GM15510 (cell line): ENCODE data around the gene STEAP4.

Source experiments
- POLR2A ChIP-seq: IDR thresholded peaks from 3 replicates; pipeline ENCODE4 v1.6.1; 2011; ENCODE audit warnings: borderline replicate concordance; ENCODE audit not compliant: insufficient read length; ENCODE audit errors: extremely low read depth

The STEAP4 gene

GRCh38 chr7:88293866-88294265, 12.8 kb downstream of the STEAP4 start:
- no peak for TF ChIP-seq POLR2A

GRCh38 chr7:88291398-88292173, 15.1 kb downstream of the STEAP4 start:
- TF ChIP-seq POLR2A: no peak

GRCh38 chr7:88290491-88290890, 16.2 kb downstream of the STEAP4 start:
- no peak for TF ChIP-seq POLR2A

- no peak for TF ChIP-seq POLR2A
Observed at GRCh38 chr7:88289564-88290025, 17.1 kb downstream of the STEAP4 start.

GRCh38 chr7:88281749-88282148, 24.9 kb downstream of the STEAP4 start:
- TF ChIP-seq POLR2A: no peak

- TF ChIP-seq POLR2A: no peak
Observed at GRCh38 chr7:88280801-88281200, 25.9 kb downstream of the STEAP4 start.

GRCh38 chr7:88279323-88279722, 27.4 kb downstream of the STEAP4 start:
- no peak for TF ChIP-seq POLR2A

- TF ChIP-seq POLR2A: no peak
Observed at GRCh38 chr7:88278881-88279280, 27.8 kb downstream of the STEAP4 start.

- TF ChIP-seq POLR2A: no peak
Observed at GRCh38 chr7:88276605-88277153, 30.0 kb downstream of the STEAP4 start.

- no peak for TF ChIP-seq POLR2A
Observed at GRCh38 chr7:88269586-88269985, 37.1 kb downstream of the STEAP4 start.

- no peak for TF ChIP-seq POLR2A
Observed at GRCh38 chr7:88268858-88269257, 37.8 kb downstream of the STEAP4 start.

GRCh38 chr7:88268051-88268450, 38.6 kb downstream of the STEAP4 start:
- TF ChIP-seq POLR2A: no peak

- TF ChIP-seq POLR2A: no peak
Observed at GRCh38 chr7:88267421-88267820, 39.3 kb downstream of the STEAP4 start.

- no peak for TF ChIP-seq POLR2A
Observed at GRCh38 chr7:88262562-88262961, 44.1 kb downstream of the STEAP4 start.

- no peak for TF ChIP-seq POLR2A
Observed at GRCh38 chr7:88260719-88261118, 46.0 kb downstream of the STEAP4 start.
